Stimulated activated CD8-positive, alpha-beta memory T cell treated with anti-CD3 and anti-CD28 coated beads, Interleukin-7, amount 100 ng/mL, for 48 hours (primary cell): ENCODE data around the gene NGEF.

Experiments
- DNase-seq, 2 donors: peaks; one replicate each; pipeline ENCODE4 v3.0.0-alpha.2; 2020; ENCODE audit warnings: low read depth in 1 of 2; ENCODE audit errors: extremely low read depth in 1 of 2

The NGEF gene

GRCh38 chr2:233047206-233047605 is 34.1 kb upstream of the NGEF start:
- DNase-seq: no peak

GRCh38 chr2:233044974-233045605 is 32.0 kb upstream of the NGEF start:
- DNase-seq: no peak

- no peak for DNase-seq
Observed at GRCh38 chr2:233042549-233042948, 29.5 kb upstream of the NGEF start.

- no peak for DNase-seq
Observed at GRCh38 chr2:233041722-233042323, 28.8 kb upstream of the NGEF start.

GRCh38 chr2:233040571-233040970 is 27.5 kb upstream of the NGEF start:
- DNase-seq: no peak

- no peak for DNase-seq
Observed at GRCh38 chr2:233039846-233040530, 26.9 kb upstream of the NGEF start.

GRCh38 chr2:233039212-233039845 is 26.3 kb upstream of the NGEF start:
- no peak for DNase-seq

- no peak for DNase-seq
Observed at GRCh38 chr2:233037078-233037477, 24.0 kb upstream of the NGEF start.

GRCh38 chr2:233036162-233036838 is 23.2 kb upstream of the NGEF start:
- no peak for DNase-seq

GRCh38 chr2:233035426-233036161 is 22.5 kb upstream of the NGEF start:
- no peak for DNase-seq

- DNase-seq: no peak
Observed at GRCh38 chr2:233034091-233034882, 21.2 kb upstream of the NGEF start.

GRCh38 chr2:233033672-233034071 is 20.6 kb upstream of the NGEF start:
- peak in 1 of 2 donors; percentile 18 for DNase-seq

- no peak for DNase-seq
Observed at GRCh38 chr2:233032551-233033320, 19.7 kb upstream of the NGEF start, which contains the start of gene NEU2. NEU2 (plus strand) TSS chr2:233032672; CDS start chr2:233032672, 0 bp downstream.

- DNase-seq: no peak
Observed at GRCh38 chr2:233031556-233032500, 18.8 kb upstream of the NGEF start.

GRCh38 chr2:233029321-233029720 is 16.3 kb upstream of the NGEF start:
- DNase-seq: no peak

GRCh38 chr2:233026198-233026813 is 13.2 kb upstream of the NGEF start:
- no peak for DNase-seq

GRCh38 chr2:233025706-233026105 is 12.7 kb upstream of the NGEF start:
- DNase-seq: no peak
